ENCODE results near the gene UFM1.

DNA sequence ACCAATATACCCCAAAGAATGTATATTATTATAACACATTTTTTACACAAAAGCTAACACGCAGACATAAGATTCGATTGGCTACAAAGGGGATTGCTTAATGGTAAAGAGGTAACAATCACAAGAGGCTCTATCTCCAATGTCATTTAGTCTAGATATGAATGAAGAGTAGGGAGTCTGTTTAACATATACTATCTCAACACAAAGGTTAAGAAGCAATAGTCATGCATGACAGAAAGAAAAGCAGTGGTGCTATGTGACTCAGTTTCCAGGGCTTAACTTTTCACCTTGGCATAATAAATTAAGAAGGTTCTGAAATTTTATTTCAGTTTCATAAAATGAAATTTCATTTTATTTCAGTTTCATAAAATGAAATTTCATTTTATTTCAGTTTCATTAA, 33.3 kb downstream of the UFM1 start:
- TF ChIP-seq, protein P1, sequence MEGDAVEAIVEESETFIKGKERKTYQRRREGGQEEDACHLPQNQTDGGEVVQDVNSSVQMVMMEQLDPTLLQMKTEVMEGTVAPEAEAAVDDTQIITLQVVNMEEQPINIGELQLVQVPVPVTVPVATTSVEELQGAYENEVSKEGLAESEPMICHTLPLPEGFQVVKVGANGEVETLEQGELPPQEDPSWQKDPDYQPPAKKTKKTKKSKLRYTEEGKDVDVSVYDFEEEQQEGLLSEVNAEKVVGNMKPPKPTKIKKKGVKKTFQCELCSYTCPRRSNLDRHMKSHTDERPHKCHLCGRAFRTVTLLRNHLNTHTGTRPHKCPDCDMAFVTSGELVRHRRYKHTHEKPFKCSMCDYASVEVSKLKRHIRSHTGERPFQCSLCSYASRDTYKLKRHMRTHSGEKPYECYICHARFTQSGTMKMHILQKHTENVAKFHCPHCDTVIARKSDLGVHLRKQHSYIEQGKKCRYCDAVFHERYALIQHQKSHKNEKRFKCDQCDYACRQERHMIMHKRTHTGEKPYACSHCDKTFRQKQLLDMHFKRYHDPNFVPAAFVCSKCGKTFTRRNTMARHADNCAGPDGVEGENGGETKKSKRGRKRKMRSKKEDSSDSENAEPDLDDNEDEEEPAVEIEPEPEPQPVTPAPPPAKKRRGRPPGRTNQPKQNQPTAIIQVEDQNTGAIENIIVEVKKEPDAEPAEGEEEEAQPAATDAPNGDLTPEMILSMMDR (IDR thresholded peaks at IDR 0.05) = no peak
- TF ChIP-seq ZFX (IDR thresholded peaks at IDR 0.05; ENCODE audit: borderline replicate concordance) = no peak

All from 22Rv1 (cell line).